NCI-H2171 treated with DMSO at 0.1 percent for 48 hours (cell line): ENCODE measurements around the gene MAP3K14.

Experiments
- DNase-seq: peaks from one replicate; lab custom pipeline; 2025; lab: John Stamatoyannopoulos, UW

The MAP3K14 gene

DNA sequence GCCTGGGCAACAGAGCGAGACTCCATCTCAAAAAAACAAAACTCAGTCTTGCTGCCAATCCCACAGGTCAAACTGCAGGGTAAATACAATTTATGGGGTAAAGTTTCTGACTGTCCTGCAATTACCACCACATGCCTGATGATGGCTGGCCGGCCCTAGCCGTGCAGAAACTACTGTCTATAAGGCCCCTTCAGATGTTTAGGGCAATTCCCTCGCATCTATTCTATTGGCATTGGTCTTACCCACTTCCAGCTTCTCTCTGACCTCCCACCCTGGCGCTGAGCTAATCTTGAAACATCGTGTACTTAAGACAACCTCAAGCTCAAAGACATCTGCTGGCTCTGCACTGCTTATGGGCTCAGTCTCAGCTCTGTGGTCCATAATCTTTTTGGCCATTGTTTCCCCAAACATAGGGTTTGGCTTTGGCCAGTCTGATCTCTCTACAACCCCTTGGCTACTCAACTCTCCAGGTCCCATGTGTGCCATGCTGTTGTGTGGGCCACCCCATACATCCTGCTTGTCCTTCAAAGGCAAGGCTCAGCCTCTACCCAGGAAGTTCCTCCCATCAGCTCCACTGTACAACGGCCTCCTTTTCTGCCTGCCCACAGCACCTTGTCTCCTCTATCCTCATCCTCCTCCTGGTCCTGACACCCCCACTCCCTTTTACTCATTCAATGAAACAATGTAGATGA lies 16.6 kb downstream of the MAP3K14 start:
- DNase-seq, result no peak

DNA sequence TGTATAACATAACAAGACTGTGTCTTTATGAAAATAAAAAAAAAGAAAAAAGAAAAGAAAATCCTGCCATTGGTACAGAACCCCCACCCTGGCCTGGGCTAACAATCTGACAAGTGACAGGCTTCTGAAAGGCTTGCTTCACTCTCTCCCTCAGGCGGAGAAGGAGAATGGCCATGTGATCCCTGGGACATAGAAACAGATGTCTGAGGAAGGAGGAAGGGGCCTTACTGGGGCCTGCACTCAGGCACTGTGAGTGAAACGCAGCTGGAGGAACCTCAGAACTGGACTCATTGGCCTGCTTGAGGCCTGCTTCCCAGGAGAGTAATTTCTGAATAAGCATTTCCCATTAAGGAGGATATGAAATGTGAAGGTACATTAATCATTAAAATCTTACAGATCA lies 17.5 kb downstream of the MAP3K14 start:
- DNase-seq, result peak; percentile 69

DNA sequence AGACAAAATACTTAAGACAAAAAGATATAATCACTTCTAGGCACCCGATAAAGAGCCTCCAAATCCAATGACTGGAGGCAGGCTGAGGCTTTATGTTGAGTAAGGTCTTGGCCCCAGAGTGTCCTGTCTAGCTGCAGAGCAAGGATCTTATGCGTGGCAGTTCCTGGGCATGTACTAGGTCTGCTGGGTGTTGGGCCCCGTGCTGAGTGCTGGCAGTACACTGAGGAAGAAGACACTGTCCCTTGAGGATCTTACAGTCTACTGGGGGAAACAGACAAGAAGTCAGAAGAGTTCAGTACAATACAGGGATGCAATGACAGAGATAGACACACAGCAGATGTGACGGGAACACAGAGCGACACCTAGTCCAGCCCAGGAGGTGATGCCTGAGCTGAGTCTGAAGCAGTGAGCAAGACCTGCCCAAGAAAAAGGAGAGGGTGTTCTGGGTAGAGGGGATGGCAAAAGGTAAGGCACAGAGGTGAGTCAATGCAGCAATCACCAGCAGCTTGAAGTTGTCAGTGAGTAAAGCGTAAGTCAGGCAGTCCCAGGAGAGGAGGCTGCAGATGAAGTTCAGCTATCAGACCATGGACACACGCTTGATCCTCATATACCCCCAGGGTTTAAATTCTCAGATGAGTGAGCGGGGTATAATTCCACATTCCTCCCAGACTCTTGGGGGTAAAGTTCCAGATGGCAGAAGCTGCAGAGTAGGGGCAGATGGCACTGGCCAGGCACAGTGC lies 18.1 kb downstream of the MAP3K14 start:
- peak; percentile 69 for DNase-seq

DNA sequence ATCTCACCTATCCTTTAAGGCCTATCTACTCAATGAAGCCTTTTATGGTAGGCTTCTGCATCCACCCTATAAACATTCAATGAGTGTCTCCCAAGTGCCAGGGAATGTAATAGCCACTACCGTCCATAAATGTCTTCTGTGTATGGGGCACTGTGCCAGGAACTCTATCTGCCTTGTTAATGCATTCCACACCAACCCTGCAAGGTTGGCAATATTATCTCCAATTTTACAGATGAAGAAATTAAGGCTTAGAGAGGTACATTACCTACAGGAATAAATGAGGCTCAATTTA lies 20.0 kb downstream of the MAP3K14 start:
- DNase-seq, result no peak

DNA sequence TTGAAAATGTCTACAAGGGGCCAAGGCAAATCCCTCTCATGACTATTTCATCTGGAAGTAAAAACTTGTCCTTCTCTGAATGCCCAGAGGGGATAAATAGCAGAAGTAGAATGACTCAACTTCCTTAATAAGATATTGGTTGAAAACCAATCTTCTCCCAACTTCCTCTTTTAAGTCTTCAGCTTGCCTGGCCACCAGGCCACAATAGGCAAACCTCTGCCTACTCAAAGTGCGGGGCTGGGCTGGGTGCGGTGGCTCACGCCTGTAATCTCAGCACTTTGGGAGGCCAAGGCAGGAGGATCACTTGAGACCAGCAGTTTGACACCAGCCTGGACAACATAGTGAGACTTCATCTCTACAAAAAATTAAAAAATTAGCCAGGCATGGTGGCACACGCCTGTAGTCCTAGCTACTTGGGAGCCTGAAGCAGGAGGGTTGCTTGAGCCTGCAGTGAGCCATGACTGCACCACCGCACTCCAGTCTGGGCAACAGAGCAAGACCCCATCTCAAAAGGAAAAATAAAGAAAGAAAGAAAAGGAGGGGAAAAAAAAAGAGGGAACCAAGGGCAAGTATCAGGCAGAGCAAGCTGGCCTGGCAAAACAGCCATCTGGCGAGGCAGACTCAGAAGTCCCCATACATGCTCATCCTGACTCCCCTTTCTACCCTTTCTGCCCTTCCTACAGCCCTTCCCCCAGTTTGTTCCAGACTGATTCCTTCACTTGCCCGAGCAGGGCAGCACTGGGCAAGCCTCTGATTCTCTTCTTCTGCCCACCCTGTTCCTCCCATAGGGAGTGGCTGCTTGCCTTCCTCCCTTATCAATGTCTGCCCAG lies 20.6 kb downstream of the MAP3K14 start:
- no peak for DNase-seq

DNA sequence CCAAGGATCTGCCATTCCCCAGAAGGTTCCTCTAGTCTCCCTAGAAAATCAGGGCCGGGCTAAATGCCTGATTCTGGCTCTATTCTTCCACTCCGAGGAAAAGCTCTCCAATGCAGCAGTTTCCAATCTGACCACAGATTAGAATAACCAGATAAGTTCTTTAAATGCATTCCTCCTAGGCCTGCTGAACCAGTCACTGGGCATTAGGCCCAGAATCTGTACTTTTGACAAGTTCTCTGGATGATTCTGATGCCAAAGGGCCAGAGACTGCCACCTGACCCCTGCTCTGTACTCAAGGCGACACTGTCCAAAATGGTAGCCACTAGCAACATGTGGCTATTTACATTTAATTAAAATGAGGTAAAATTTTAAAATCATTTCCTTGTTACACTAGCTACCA lies 22.3 kb downstream of the MAP3K14 start:
- no peak for DNase-seq

DNA sequence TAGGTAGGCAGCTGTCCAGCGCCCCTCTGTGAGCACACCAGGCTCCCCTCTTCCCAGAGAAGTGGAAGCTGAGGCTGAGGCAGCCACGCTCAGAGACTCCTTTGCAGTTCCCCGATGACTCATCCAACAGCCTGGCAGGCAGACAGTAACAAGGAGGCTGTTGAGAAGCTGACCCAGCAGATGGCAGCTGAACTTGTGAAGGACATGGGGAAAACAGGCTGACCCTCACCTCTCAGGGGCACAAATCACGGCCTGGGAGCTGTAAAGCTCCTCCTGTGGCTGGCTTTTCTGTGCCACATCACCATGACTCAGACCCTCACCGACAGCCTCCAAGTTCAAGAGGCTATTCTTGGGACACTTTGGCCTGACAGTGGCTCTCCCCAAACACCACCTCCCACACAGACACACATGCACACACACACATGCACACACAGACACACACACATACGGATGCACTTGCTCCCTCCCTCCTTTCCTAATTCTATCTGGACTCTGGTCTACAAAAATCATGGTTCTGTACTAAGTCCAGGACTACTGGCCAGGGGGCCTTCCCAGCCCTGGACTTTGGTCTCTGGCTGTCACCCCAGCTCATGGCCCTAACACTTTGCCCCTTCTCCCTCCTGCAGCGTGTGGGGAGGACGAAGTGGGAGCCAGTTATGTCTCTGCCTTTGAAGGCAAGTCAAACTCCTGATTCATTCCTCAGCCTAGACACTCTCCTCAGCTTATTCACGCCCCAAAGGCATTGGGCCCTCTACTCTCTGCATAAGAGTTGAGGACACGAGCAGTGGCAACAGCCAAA lies 23.2 kb downstream of the MAP3K14 start:
- peak; percentile 9 for DNase-seq

DNA sequence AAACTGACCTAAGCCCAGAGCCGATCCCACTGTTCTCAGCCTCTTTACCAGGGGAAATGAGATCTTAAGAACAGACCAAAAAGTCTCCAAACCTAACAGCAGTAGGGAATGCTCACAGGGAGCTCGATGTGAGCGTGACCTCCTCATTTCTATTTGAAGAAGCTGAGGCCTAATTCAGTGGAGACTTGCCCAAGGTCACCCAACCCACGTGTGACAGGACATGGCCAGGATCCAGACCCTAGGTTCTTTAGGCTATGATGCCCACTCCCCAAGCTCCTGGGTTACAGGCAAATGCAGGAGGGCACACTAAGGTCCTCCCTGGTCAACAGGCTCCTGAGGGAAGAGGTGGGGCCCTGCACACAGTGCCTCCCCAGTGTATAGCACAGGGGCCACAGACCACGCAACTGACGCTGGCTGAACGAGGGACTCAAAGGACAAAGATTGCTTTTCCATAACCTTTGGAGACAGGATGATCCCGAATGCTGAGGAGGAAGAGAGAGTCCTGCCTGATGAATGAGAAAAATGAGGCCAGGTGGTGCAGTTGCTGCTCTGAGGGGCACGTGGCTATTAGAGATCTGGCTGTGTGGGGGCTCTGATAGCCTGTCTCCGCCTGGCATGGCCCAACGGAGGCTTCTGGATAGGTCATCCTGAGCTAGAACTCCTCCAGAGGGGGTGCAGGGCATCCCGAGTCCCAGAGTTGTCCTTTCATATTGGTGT lies 24.0 kb downstream of the MAP3K14 start:
- DNase-seq, result no peak

DNA sequence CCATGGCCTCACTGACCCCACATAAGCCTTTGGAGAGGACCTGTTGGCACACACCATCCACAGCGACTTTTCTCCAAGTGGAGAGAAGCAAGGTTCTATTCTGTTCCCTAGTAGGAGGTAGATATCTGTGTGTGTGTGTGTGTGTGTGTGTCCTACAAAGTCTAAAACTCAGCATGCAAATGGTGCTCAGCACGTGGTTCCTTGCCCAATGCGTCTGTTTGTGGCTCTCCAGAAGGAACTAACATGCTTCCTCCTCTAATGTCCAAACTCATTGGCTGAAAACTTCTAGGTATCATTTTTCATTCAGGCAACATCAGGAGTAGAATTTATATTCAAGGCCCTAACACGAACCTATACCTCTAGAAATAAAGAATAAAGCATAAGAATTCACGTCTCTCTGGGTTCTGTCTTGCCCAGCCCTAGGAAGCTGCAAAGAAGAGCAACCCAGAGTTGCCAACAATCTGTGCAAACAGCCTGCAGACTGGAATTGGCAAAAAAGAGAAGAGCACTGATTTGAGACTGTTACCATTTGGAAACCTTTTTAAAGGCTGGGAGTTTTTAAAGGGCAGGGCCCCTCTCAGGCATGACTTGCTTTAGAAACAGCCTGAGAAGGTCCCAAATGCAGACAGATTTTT lies 25.5 kb downstream of the MAP3K14 start:
- no peak for DNase-seq

DNA sequence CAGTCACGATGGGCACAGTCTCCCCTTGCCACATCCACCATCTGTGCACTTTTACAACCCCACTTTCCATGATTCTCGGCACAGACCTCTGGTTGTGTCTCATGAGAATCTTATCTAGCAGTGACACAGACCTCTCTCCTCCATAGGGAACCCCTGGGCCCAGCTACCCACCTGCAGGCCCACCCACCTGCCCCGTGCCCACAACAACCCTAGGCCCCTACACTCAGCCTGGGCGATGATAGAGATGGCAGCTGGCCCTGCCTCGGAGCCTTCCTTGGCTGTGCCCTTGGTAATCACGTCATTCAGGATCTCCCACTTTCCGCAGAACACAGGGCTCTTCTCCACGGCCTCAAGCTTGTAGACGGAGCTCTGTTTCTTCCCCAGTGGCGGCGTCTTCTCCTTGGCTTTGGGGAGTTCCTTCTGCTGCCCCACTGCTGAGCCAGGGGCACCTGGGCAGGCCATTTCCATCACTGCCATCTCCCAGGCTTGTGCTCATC lies 26.5 kb downstream of the MAP3K14 start:
- DNase-seq, result peak; percentile 45

DNA sequence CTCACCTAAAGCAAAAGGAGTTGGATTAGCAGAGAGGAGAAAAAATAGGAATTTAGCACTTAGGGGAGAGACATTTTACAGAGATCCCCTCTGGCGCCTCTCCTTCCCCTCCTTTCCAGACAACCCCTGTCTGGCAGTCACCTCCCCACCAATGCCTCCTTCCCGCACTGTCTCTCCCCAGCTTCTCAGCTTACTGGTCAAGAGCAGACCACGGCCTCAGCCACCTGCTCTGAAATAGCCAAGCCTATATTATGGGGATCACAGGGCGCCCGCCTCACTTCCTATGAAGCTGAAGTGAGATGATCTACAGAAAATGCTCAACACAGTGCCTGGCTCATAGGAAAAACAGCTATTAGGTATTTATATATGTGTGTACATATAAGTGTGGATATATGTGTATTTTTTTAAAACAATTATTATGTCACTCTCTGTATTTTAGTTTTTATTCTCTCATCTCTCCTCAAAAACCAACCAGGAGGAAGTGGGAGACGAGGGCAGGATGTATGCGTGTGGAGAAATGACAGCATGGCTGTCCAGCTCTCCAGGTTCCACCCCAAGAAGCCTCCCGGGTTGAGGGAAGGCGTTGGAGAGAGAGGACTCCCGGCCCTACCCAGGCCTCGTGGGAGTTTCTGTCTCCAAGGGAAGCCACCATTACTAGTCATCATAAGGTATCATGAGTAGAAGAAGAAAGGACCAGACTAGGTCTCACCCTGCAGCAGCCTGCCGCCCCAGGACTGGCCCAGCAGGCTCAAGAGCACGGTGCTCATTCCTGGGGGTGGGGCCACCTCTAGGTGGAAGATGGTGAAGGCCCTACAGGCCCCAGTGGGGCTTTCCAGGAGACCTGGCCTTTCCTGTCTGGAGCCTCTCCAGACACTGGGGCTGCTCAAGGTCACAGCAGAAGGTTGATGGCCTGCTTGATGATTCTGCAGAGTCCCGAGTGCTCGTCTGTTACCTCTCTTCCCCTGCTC lies 27.2 kb downstream of the MAP3K14 start:
- no peak for DNase-seq

DNA sequence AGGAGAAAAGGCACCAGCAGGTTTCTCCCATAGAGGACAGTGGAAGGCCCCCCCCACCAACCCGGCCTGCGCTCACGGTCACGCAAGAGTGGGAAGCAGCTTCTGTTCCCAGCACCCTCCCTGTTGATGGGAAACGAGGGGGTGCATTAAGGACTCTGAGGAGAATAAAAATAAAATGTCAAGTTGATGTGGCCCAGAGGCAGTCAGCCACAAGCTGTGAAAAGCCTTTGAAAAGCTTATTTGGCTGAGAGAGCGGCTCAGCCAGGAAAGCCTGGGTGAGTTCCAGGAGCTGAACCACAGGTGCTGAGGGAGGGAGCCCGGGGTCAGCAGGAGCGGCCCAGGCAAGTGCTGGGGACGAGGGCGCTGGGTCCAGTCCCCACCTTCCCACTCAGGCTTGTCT lies 28.0 kb downstream of the MAP3K14 start:
- no peak for DNase-seq

DNA sequence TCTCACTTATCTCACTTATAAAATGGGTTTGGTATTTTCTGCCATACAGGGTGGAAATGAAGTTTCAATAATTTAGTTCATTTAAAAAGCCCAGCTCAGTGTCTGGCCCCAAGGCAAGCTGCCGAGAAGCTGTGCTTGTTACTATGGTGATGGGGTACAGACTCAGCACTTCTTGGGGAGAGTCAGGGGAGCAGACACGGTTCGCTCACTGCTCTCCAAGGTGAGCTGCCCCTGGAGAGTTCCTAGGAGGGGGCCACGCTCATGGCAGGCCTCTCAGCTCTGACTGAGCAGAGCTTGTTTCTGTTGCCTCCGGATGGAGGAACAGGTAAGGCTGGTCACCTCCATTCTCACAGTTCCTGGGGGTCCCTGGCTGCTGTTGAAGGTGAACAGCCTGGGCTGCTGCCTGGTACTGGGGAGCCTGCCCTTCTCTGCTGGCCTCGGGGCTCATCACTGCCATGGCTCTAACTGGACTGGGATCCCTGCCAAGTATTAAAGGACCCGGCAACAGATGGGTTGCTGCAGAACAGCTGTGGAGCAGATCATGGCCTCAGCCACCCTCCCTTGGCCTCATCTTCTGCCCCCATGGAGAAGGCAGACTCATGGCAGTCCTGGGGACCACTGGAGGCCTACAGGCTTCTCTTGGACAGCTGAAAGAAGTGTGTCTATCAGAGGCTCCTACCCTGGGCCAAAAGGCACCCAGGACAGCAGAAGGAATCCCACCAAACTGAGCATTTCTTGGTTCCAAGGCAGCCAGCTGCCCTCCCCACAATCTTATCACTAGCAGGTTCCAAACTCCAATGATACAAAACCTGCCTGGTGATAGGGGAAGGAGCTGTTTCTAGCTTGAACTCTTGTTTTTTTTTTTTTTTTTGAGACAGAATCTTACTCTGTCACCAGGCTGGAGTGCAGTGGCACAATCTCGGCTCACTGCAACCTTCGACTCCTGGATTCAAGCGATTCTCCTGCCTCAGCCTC lies 29.0 kb downstream of the MAP3K14 start:
- DNase-seq, result peak; percentile 84

DNA sequence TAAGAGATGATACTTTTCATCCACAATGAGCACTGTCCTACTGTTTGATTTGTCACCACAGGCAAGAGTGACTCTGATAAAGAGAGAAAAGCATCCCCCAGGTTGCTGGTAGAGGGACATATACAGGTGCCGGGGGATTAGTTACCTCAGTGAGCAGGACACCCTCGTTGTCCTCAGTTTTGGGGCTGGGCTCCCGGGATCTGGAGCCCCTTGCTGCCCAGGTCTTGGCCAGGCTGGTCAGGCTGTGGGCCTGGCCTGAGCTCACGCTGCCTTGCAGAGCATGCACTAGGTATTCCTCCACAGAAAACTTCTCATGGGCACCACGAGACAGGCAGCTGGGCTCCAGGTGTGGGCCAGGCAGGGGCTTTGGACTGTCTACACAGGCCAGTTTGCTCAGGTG lies 30.5 kb downstream of the MAP3K14 start:
- no peak for DNase-seq

DNA sequence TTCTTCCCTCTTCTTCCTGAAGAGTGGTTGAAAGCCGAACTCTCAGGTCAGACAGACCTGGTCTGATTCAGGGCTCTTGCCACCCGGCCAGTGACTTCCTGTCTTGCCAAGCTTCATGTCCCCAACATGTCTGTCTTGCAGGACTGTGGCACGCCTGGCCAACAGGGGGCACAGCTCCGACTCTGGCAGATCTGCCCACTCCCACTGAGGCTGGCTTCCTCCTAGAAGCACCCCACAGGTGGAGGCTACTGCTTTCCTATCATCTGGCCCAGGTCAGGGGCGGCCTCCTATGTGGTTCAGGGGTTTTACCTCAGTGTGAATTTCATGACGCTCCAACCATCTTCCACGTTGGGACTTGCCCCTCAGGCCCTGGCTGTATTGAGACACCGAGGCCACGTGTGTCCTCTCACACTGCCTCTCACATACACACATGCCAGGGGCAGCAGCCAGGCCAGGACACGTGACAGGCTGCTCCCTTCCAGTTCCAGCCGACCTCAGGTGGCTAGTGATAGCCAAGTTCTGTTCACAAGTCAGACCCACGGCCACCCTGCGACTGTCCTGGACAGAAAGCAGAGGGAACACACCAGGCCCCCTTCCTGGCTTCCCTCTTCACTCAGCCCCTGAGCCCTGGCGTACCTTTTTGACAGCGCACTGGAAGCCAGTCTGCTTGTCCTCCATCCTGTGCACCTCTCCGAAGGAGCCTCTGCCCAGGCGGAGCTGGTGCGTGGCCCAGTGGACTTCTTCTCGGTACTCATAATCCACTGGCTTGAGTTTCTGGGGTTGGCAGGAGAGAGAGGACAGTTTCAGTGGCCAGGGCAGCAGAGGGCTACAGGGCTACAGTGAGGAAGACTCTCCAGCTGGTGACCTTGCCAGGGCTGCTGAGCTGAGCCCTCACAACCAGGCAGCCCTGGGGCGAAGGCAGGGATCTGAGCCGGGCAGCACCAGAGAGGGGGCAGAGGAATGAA lies 32.4 kb downstream of the MAP3K14 start:
- DNase-seq, result no peak

DNA sequence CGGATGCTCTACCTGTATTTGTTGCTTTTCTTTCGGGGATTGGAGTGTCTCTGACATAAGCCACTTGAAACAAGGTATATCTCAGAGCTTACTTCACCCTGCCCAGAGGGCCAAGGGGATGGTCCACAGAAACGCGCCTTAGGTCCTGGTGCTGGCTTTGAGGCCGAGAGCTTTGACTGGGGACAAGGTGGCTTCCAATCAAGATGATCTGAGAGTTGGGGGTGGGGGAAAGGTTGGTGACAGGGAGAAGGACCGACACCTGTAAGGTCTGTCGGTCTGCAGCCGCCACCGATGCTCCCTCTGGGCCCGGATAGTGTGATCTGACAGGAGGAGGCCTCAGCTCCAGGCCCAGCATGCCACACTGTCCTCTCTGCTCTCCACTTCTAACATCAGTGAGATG lies 33.1 kb downstream of the MAP3K14 start:
- no peak for DNase-seq
